Esophagus muscularis mucosa (tissue), 4 donors: ENCODE data around the gene FNTB. TPM values are rescaled to one million over a fixed set of nuclear protein-coding genes. Genes with fewer than 3 reads are reported as not detected.
"Not testable (repeated sequence)": the region's sequence is repeated elsewhere in the genome, so short reads cannot be mapped to it uniquely, and the experiment has no call there.

Experiments used
- DNase-seq: peaks from one replicate; pipeline ENCODE4 v3.0.0-alpha.2; 2017; ENCODE audit errors: extremely low spot score
- H3K27ac ChIP-seq, 4 donors: fragments of 200-600 bp; sonication (generic); replicated peaks in 1 of 4; 1 replicate in 3 of 4; 2 replicates in 1 of 4; pipeline ENCODE4 v1.5.1; 2016 to 2019; ENCODE audit warnings: mild to moderate bottlenecking in 1 of 4
- H3K27me3 ChIP-seq, 4 donors: fragments of 200-600 bp; sonication (generic); one replicate each; pipeline versions ENCODE4 v1.5.1 to v1.6.0; 2016 to 2019
- H3K36me3 ChIP-seq, 4 donors: fragments of 200-600 bp; sonication (generic); one replicate each; pipeline ENCODE4 v1.5.1; 2016 to 2019
- H3K4me1 ChIP-seq, 4 donors: fragments of 200-600 bp; sonication (generic); one replicate each; pipeline ENCODE4 v1.5.1; 2016 to 2019
- H3K4me3 ChIP-seq, 4 donors: fragments of 200-600 bp; sonication (generic); 1 replicate in 2 of 4; 2 replicates in 2 of 4; pipeline ENCODE4 v1.5.1; 2016 to 2019; ENCODE audit warnings: mild to moderate bottlenecking in 4 of 4, moderate library complexity in 1 of 4
- H3K9me3 ChIP-seq, 4 donors: fragments of 200-600 bp; sonication (generic); 1 replicate in 3 of 4; 2 replicates in 1 of 4; pipeline ENCODE4 v1.5.1; 2016 to 2019
- EP300 ChIP-seq: sonication (generic); formaldehyde crosslinking; IDR thresholded peaks from one replicate; pipeline ENCODE4 v1.6.1; 2017; ENCODE audit warnings: antibody characterized with exemption
- POLR2A ChIP-seq: fragments of 450-650 bp; IDR thresholded peaks from one replicate; pipeline ENCODE4 v1.6.1; 2017; ENCODE audit warnings: antibody characterized with exemption, moderate library complexity, mild to moderate bottlenecking, low read depth
- POLR2AphosphoS5 ChIP-seq, 2 donors: sonication (generic); formaldehyde crosslinking; IDR thresholded peaks; one replicate each; pipeline ENCODE4 v1.6.1; 2017; ENCODE audit warnings: antibody characterized with exemption in 2 of 2
- WGBS: methylation state at CpG from one replicate; pipeline ENCODE4 v1.1.5; 2018; 5-methylcytosine and 5-hydroxymethylcytosine counted together
- intact Hi-C: fragments of 100-400 bp; cut with DNase I; formaldehyde crosslinking; loops from one replicate; pipeline ENCODE4 v1.15.1; 2023
- total RNA-seq, 4 donors: library from RNA; depleted of rRNA; stranded (reverse); fragments of >200 nt; gene quantifications; one replicate each; pipeline versions ENCODE4 v1.1.0 to v1.2.1, GENCODE V29; 2016
- TF ChIP-seq, protein P1 (sequence below), 3 experiments: fragments of 200-600 bp in 2 of 3; fragments of 450-650 bp in 1 of 3; sonication (generic) in 2 of 3; IDR thresholded peaks; one replicate each; pipeline ENCODE4 v1.5.1; 2017 to 2019; ENCODE audit warnings: antibody characterized with exemption in 3 of 3, mild to moderate bottlenecking in 2 of 3, moderate library complexity in 1 of 3

Gene FNTB
- total RNA-seq, 4 donors from 2014 or later = 10.3 to 20.7 (median 15.5) TPM

DNA sequence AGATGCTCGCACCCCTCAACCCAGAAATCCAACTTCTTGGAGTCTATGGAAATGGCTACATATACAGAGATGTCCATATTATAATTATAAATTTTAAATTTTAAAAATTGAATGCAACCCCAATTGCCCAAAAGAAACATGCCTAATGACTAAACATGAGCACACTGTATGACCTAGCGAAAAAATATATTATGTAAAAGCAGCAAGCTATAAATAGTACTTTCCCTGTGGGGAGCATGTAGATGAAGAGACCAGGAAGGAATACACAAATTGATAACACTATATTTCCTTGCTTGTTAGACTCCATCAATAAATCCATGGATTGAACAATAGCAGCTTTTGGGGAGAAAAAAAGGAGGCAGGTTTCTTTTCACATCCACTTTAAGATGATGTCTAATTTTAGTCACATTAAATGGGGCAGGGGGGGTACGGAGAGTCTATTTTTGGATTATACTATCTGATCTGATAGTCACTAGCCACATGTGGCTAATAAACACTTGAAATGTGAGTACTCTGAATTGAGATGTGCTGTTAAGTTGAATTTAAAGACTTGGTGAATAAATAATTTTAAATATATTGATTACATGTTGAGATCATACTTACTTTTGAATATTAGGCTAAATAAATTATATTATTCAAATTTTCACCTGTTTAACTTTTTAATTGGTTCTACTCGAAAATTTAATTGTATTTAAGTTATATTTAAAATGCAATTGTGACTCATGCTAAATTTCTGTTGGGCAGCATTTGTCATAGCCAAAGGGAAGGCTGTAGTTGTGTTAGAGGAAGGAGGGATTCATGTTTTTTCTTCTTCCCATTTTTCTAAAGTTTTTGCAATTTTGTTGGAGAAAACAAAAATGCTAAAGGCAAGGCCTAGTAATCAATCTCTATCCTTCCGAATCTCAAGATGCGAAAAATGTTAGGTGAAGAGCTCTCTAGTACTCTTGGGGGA, 98.1 kb downstream of the FNTB start:
- TF ChIP-seq POLR2AphosphoS5 (IDR thresholded peaks at IDR 0.05) (no peak), EP300 (no peak), POLR2A (no peak)
- TF ChIP-seq, protein P1, sequence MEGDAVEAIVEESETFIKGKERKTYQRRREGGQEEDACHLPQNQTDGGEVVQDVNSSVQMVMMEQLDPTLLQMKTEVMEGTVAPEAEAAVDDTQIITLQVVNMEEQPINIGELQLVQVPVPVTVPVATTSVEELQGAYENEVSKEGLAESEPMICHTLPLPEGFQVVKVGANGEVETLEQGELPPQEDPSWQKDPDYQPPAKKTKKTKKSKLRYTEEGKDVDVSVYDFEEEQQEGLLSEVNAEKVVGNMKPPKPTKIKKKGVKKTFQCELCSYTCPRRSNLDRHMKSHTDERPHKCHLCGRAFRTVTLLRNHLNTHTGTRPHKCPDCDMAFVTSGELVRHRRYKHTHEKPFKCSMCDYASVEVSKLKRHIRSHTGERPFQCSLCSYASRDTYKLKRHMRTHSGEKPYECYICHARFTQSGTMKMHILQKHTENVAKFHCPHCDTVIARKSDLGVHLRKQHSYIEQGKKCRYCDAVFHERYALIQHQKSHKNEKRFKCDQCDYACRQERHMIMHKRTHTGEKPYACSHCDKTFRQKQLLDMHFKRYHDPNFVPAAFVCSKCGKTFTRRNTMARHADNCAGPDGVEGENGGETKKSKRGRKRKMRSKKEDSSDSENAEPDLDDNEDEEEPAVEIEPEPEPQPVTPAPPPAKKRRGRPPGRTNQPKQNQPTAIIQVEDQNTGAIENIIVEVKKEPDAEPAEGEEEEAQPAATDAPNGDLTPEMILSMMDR (IDR thresholded peaks at IDR 0.05) = no peak
- H3K36me3 ChIP-seq = peaks cover 27 to 60% (median 55%) of the 10 kb centered on the region in 4 donors
- H3K27me3 ChIP-seq = no peaks in the 10 kb centered on the region
- DNase-seq = no peak
- no peaks in the 10 kb centered on the region for H3K9me3 ChIP-seq
- no peak overlapping the region for H3K4me3 ChIP-seq
- H3K4me1 ChIP-seq = peaks cover 54 to 59% (median 57%) of the 10 kb centered on the region in 4 donors
- peak overlapping the region in 2 of 4 donors; percentile 3 to 39 for H3K27ac ChIP-seq
- intact Hi-C loops = no loop called here
- 70% methylated on average over 6 of the region's 6 CpGs for WGBS

DNA sequence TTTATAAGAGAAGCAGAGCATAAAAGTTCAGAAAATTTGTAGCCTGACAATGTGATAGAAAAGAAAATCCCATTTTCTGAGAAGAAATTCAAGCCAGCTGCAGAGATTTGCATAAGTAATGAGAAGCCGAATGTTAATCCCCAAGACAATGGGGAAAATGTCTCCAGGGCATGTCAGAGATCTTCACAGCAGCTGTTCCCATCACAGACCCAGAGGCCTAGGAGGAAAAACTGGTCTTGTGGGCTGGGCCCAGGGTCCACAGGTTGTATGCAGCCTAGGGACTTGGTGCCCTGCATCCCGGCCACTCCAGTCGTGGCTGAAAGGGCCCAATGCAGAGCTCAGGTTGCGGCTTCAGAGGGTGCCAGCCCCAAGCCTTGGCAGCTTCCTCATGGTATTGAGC, 100.0 kb downstream of the FNTB start:
- H3K9me3 ChIP-seq, DNase-seq, H3K27ac ChIP-seq, H3K27me3 ChIP-seq, intact Hi-C loops, H3K4me3 ChIP-seq: not testable (repeated sequence)
- H3K4me1 ChIP-seq = peaks cover 42 to 57% (median 52%) of the 10 kb centered on the region in 4 donors
- peaks cover 27 to 79% (median 73%) of the 10 kb centered on the region in 4 donors for H3K36me3 ChIP-seq
- 90% methylated on average over 1 of the region's 4 CpGs for WGBS

DNA sequence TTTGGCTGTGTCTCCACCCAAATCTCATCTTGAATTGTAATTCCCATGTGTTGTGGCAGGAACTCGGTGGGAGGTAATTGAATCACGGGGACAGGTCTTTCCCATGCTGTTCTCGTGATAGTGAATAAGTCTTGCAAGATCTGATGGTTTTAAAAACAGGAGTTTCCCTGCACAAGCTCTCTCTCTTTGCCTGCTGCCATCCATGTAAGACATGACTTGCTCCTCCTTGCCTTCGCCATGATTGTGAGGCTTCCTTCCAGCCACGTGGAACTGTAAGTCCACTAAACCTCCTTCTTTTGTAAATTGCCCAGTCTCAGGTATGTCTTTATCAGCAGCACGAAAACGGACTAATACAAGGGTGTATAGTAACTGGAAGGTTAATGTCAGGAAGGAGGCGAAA, 101.1 kb downstream of the FNTB start:
- Histone ChIP-seq H3K4me1 (peaks cover 35 to 56% (median 45%) of the 10 kb centered on the region in 4 donors), H3K36me3 (peaks cover 38 to 83% (median 78%) of the 10 kb centered on the region in 4 donors)
- H3K9me3 ChIP-seq, H3K4me3 ChIP-seq, H3K27me3 ChIP-seq, H3K27ac ChIP-seq, DNase-seq, intact Hi-C loops: not testable (repeated sequence)
- WGBS = 82% methylated on average over 8 of the region's 8 CpGs

DNA sequence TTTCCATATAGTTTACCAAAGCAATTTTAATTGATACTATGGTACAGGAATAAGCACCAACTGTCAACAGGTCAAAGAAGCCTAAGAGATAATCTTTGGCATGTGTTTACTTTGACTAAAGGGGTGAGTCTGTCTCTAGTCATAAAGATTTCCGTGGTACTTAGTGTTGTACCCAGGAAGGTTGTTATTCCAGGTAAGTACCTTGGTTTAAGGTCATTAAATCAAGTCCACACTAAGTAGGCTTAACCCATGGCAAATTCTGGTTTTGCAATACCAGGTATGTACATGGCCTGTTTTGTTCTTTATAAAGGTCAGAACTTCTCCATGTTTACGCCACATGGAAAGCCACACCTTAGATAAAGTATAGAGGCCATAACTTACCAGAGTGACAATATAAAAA, 105.7 kb downstream of the FNTB start:
- no peaks in the 10 kb centered on the region for H3K9me3 ChIP-seq
- no peaks in the 10 kb centered on the region for H3K27me3 ChIP-seq
- no peak overlapping the region for H3K27ac ChIP-seq
- 95% methylated on average over 2 of the region's 2 CpGs for WGBS
- no peak for DNase-seq
- TF ChIP-seq POLR2AphosphoS5 (IDR thresholded peaks at IDR 0.05) (no peak), POLR2A (no peak), EP300 (no peak)
- TF ChIP-seq, protein P1 (IDR thresholded peaks at IDR 0.05) = no peak
- H3K36me3 ChIP-seq = peaks cover 26 to 76% (median 67%) of the 10 kb centered on the region in 4 donors
- intact Hi-C loops = no loop called here
- H3K4me1 ChIP-seq = peaks cover 51 to 70% (median 57%) of the 10 kb centered on the region in 4 donors
- no peak overlapping the region for H3K4me3 ChIP-seq

DNA sequence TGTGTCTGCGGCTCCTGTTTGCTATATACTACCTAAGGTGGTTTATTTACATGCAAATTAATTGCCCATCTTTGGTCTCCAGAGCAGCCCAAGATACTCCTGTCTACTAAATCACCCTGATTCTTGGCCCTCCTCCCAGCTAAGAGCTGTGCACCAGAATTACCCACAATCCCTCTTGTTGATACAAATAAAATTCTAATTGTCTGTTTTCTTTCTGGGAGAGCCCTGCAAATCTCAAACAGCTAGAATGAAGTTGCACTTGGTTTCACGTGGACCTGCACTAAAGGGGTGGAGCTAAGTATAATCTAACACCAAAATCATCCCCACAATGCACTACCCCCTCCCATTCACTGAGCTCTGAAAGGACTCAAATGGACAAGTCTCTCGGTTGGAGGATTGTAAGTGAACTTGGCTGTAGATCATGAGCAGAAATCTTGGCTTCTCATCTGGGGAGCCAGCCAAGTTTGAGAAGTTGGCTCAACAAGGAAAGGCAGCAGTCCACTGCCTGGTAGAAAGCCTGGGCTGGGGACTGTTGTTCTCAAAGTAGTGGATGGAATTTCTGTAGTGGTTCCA, 109.0 kb downstream of the FNTB start:
- Histone ChIP-seq H3K4me1 (peaks cover 80 to 91% (median 86%) of the 10 kb centered on the region in 4 donors), H3K27me3 (no peaks in the 10 kb centered on the region), H3K36me3 (peaks cover 17 to 49% (median 38%) of the 10 kb centered on the region in 4 donors), H3K27ac (peak overlapping the region; percentile 62 to 75 (median 72)), H3K9me3 (no peaks in the 10 kb centered on the region), H3K4me3 (no peak overlapping the region)
- no peak for TF ChIP-seq POLR2A
- TF ChIP-seq POLR2AphosphoS5 (IDR thresholded peaks at IDR 0.05) = peak; percentile 39 to 61
- WGBS = 13% methylated on average over 3 of the region's 3 CpGs
- DNase-seq = no peak
- intact Hi-C loops = no loop called here

DNA sequence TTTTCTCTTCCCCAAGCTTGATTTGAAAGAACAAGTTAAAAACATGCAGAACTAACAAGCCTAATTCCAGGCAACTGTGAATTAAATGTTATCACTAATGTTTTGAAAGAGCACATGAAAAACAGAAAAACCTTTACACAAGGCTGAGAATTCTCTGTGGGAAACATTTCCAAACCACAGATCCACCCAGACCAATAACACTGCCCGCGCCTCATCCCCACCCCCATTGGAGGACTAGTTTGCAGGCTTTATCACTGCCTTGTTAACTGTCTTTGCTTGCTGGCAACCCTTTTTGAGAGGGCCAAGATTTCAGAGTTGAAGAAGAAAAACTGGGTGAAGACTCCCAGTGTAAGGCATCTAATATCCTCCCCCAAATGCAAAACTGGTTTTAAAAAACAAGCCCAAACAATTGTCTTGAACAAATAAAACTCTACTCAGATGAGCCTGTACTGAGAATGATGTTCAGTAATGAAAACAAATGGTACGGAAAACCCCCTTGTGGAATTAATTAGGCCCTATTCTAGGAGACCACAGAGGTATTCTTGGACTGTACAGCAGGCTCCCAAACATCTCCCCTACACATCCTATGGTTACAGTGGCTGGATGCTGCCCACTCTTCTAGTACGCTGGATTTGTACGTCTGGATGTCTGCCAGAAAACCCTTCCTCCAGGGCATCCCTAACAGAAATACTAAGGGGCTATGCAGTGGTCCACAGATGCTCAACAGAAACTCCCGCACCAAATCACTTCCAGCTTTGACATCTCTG, 109.8 kb downstream of the FNTB start:
- H3K4me3 ChIP-seq = no peak overlapping the region
- peak overlapping the region; percentile 62 to 75 (median 72) for H3K27ac ChIP-seq
- WGBS = 56% methylated on average over 6 of the region's 6 CpGs
- intact Hi-C loops = no loop called here
- H3K4me1 ChIP-seq = peaks cover 81 to 89% (median 89%) of the 10 kb centered on the region in 4 donors
- no peaks in the 10 kb centered on the region for H3K27me3 ChIP-seq
- H3K36me3 ChIP-seq = peaks cover 17 to 41% (median 31%) of the 10 kb centered on the region in 4 donors
- H3K9me3 ChIP-seq = no peaks in the 10 kb centered on the region
- TF ChIP-seq EP300 (no peak), POLR2AphosphoS5 (IDR thresholded peaks at IDR 0.05) (no peak), POLR2A (no peak)
- TF ChIP-seq, protein P1 (IDR thresholded peaks at IDR 0.05) = no peak
- DNase-seq = no peak
